ENCODE measurements around the gene MIER2.

Gene MIER2

GRCh38 chr19:281156-281853 is 63.3 kb downstream of the MIER2 start:
- no peaks in the 10 kb centered on the region for H3K36me3 ChIP-seq (ENCODE audit: control insufficient read depth in 2 of 2, insufficient read depth in 2 of 2, low read length in 2 of 2)
- H3K9ac ChIP-seq (ENCODE audit: low read length in 2 of 2) = no peak overlapping the region
- peaks cover 10 to 14% of the 10 kb centered on the region in 2 donors for H3K27me3 ChIP-seq (ENCODE audit: control insufficient read depth in 1 of 2, insufficient read depth in 2 of 2, low read length in 2 of 2)
- H3K9me3 ChIP-seq (ENCODE audit: control insufficient read depth in 2 of 2, low read length in 2 of 2) = no peaks in the 10 kb centered on the region
- H3K27ac ChIP-seq (ENCODE audit: low read length) = no peak overlapping the region
- no peaks in the 10 kb centered on the region for H3K4me1 ChIP-seq (ENCODE audit: control insufficient read depth, insufficient read depth, low read length)
- no peak overlapping the region for H3K4me3 ChIP-seq (ENCODE audit: low read length in 2 of 2)

GRCh38 chr19:280541-281009 is 64.0 kb downstream of the MIER2 start:
- Histone ChIP-seq H3K9ac (ENCODE audit: low read length in 2 of 2) (no peak overlapping the region), H3K27me3 (ENCODE audit: control insufficient read depth in 1 of 2, insufficient read depth in 2 of 2, low read length in 2 of 2) (peaks cover 10 to 14% of the 10 kb centered on the region in 2 donors)

DNA sequence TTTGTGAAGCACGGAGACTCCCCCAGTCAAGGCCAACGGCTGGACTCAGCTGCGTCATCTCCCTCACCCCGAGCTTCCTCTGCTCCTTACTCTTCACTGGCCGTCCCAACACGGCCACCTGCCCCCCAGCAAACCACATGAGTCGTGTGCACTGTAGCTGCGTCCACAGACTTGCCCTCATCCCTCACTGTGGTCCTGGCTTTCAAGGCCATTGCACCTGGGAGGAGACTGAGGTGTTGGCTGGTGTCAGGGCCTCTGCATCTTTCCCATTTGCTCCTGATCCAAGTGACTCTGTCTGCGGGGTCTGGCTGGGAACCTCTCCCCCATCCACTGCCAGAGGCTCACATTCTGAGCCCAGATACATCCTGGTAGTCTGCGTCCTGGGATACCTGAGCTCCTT is 64.9 kb downstream of the MIER2 start:
- peaks cover 13 to 14% of the 10 kb centered on the region in 2 donors for H3K27me3 ChIP-seq (ENCODE audit: control insufficient read depth in 1 of 2, insufficient read depth in 2 of 2, low read length in 2 of 2)
- no peak overlapping the region for H3K27ac ChIP-seq (ENCODE audit: low read length)
- no peaks in the 10 kb centered on the region for H3K4me1 ChIP-seq (ENCODE audit: control insufficient read depth, insufficient read depth, low read length)
- no peak overlapping the region for H3K4me3 ChIP-seq (ENCODE audit: low read length in 2 of 2)
- no peaks in the 10 kb centered on the region for H3K9me3 ChIP-seq (ENCODE audit: control insufficient read depth in 2 of 2, low read length in 2 of 2)
- H3K36me3 ChIP-seq (ENCODE audit: control insufficient read depth in 2 of 2, insufficient read depth in 2 of 2, low read length in 2 of 2) = no peaks in the 10 kb centered on the region
- no peak overlapping the region for H3K9ac ChIP-seq (ENCODE audit: low read length in 2 of 2)

More at GRCh38 chr19:280541-281009, 64.0 kb downstream of the MIER2 start:
- H3K9me3 ChIP-seq (ENCODE audit: control insufficient read depth in 2 of 2, low read length in 2 of 2) = no peaks in the 10 kb centered on the region
- H3K36me3 ChIP-seq (ENCODE audit: control insufficient read depth in 2 of 2, insufficient read depth in 2 of 2, low read length in 2 of 2) = no peaks in the 10 kb centered on the region
- H3K27ac ChIP-seq (ENCODE audit: low read length) = no peak overlapping the region
- no peaks in the 10 kb centered on the region for H3K4me1 ChIP-seq (ENCODE audit: control insufficient read depth, insufficient read depth, low read length)
- no peak overlapping the region for H3K4me3 ChIP-seq (ENCODE audit: low read length in 2 of 2)

GRCh38 chr19:279231-279630 is 65.4 kb downstream of the MIER2 start:
- Histone ChIP-seq H3K4me3 (ENCODE audit: low read length in 2 of 2) (no peak overlapping the region), H3K9me3 (ENCODE audit: control insufficient read depth in 2 of 2, low read length in 2 of 2) (no peaks in the 10 kb centered on the region), H3K36me3 (ENCODE audit: control insufficient read depth in 2 of 2, insufficient read depth in 2 of 2, low read length in 2 of 2) (no peaks in the 10 kb centered on the region), H3K9ac (ENCODE audit: low read length in 2 of 2) (no peak overlapping the region), H3K27me3 (ENCODE audit: control insufficient read depth in 1 of 2, insufficient read depth in 2 of 2, low read length in 2 of 2) (peaks cover 13 to 14% of the 10 kb centered on the region in 2 donors), H3K4me1 (ENCODE audit: control insufficient read depth, insufficient read depth, low read length) (no peaks in the 10 kb centered on the region), H3K27ac (ENCODE audit: low read length) (no peak overlapping the region)

GRCh38 chr19:277581-278165 is 66.9 kb downstream of the MIER2 start:
- H3K27ac ChIP-seq (ENCODE audit: low read length) = no peak overlapping the region
- peaks cover 13 to 14% of the 10 kb centered on the region in 2 donors for H3K27me3 ChIP-seq (ENCODE audit: control insufficient read depth in 1 of 2, insufficient read depth in 2 of 2, low read length in 2 of 2)
- H3K4me3 ChIP-seq (ENCODE audit: low read length in 2 of 2) = no peak overlapping the region
- no peak overlapping the region for H3K9ac ChIP-seq (ENCODE audit: low read length in 2 of 2)
- no peaks in the 10 kb centered on the region for H3K4me1 ChIP-seq (ENCODE audit: control insufficient read depth, insufficient read depth, low read length)
- H3K9me3 ChIP-seq (ENCODE audit: control insufficient read depth in 2 of 2, low read length in 2 of 2) = no peaks in the 10 kb centered on the region
- no peaks in the 10 kb centered on the region for H3K36me3 ChIP-seq (ENCODE audit: control insufficient read depth in 2 of 2, insufficient read depth in 2 of 2, low read length in 2 of 2)

DNA sequence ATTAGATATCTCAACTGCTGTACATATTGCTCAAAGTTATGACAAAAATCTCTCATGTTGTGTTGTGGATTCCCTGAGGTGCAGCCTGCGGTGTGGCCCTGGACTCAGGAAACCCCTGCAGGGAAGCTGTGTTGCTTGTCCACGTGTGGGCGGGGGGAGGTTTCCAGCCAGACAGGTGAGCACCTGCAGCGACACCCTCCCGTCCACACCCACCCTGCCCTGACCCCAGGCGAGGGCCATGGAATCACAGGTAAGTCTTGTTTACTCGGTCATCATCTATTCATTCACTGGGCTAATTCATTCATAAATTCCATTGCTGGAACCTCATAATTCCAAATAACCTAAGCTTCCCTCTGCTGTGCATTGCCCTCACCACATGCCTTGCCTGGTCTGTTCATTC is 67.5 kb downstream of the MIER2 start:
- H3K27me3 ChIP-seq (ENCODE audit: control insufficient read depth in 1 of 2, insufficient read depth in 2 of 2, low read length in 2 of 2) = peaks cover 13 to 14% of the 10 kb centered on the region in 2 donors
- H3K4me1 ChIP-seq (ENCODE audit: control insufficient read depth, insufficient read depth, low read length) = no peaks in the 10 kb centered on the region
- no peak overlapping the region for H3K4me3 ChIP-seq (ENCODE audit: low read length in 2 of 2)
- H3K9ac ChIP-seq (ENCODE audit: low read length in 2 of 2) = no peak overlapping the region
- no peaks in the 10 kb centered on the region for H3K36me3 ChIP-seq (ENCODE audit: control insufficient read depth in 2 of 2, insufficient read depth in 2 of 2, low read length in 2 of 2)
- no peaks in the 10 kb centered on the region for H3K9me3 ChIP-seq (ENCODE audit: control insufficient read depth in 2 of 2, low read length in 2 of 2)
- H3K27ac ChIP-seq (ENCODE audit: low read length) = no peak overlapping the region

- H3K4me3 ChIP-seq (ENCODE audit: low read length in 2 of 2) = no peak overlapping the region
- no peaks in the 10 kb centered on the region for H3K9me3 ChIP-seq (ENCODE audit: control insufficient read depth in 2 of 2, low read length in 2 of 2)
- no peaks in the 10 kb centered on the region for H3K36me3 ChIP-seq (ENCODE audit: control insufficient read depth in 2 of 2, insufficient read depth in 2 of 2, low read length in 2 of 2)
- peaks cover 15 to 17% of the 10 kb centered on the region in 2 donors for H3K27me3 ChIP-seq (ENCODE audit: control insufficient read depth in 1 of 2, insufficient read depth in 2 of 2, low read length in 2 of 2)
- no peak overlapping the region for H3K27ac ChIP-seq (ENCODE audit: low read length)
- no peaks in the 10 kb centered on the region for H3K4me1 ChIP-seq (ENCODE audit: control insufficient read depth, insufficient read depth, low read length)
- no peak overlapping the region for H3K9ac ChIP-seq (ENCODE audit: low read length in 2 of 2)
Observed at GRCh38 chr19:275958-276646, 68.5 kb downstream of the MIER2 start.

- Histone ChIP-seq H3K9me3 (ENCODE audit: control insufficient read depth in 2 of 2, low read length in 2 of 2) (no peaks in the 10 kb centered on the region), H3K4me1 (ENCODE audit: control insufficient read depth, insufficient read depth, low read length) (no peaks in the 10 kb centered on the region), H3K27ac (ENCODE audit: low read length) (no peak overlapping the region), H3K36me3 (ENCODE audit: control insufficient read depth in 2 of 2, insufficient read depth in 2 of 2, low read length in 2 of 2) (no peaks in the 10 kb centered on the region), H3K9ac (ENCODE audit: low read length in 2 of 2) (no peak overlapping the region), H3K4me3 (ENCODE audit: low read length in 2 of 2) (no peak overlapping the region), H3K27me3 (ENCODE audit: control insufficient read depth in 1 of 2, insufficient read depth in 2 of 2, low read length in 2 of 2) (peaks cover 13 to 16% of the 10 kb centered on the region in 2 donors)
Observed at GRCh38 chr19:275000-275399, 69.6 kb downstream of the MIER2 start.

- Histone ChIP-seq H3K9me3 (ENCODE audit: control insufficient read depth in 2 of 2, low read length in 2 of 2) (no peaks in the 10 kb centered on the region), H3K27me3 (ENCODE audit: control insufficient read depth in 1 of 2, insufficient read depth in 2 of 2, low read length in 2 of 2) (peaks cover 13 to 18% of the 10 kb centered on the region in 2 donors), H3K4me1 (ENCODE audit: control insufficient read depth, insufficient read depth, low read length) (no peaks in the 10 kb centered on the region), H3K9ac (ENCODE audit: low read length in 2 of 2) (no peak overlapping the region), H3K27ac (ENCODE audit: low read length) (no peak overlapping the region), H3K36me3 (ENCODE audit: control insufficient read depth in 2 of 2, insufficient read depth in 2 of 2, low read length in 2 of 2) (no peaks in the 10 kb centered on the region), H3K4me3 (ENCODE audit: low read length in 2 of 2) (no peak overlapping the region)
Observed at GRCh38 chr19:273393-273792, 71.2 kb downstream of the MIER2 start.

DNA sequence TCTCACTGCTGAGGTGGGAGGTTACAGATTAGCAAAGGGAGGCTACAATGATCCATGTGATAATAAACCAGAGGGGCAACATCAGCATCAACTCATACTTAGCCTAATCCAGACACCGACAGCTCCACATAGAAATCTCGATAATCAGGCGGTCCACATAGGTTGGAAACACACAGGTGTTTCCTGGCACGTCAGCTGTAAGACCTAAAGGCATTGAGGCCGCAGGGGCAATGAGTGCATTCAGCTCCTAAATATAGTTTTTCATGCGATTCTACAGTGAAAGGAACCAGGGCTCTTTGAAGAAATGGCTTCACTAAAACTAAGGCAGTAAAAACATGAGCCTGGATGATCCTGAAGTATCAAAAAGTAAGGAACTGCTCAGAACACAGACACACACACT is 72.7 kb downstream of the MIER2 start:
- Histone ChIP-seq H3K27me3 (ENCODE audit: control insufficient read depth in 1 of 2, insufficient read depth in 2 of 2, low read length in 2 of 2) (peaks cover 4 to 18% of the 10 kb centered on the region in 2 donors), H3K36me3 (ENCODE audit: control insufficient read depth in 2 of 2, insufficient read depth in 2 of 2, low read length in 2 of 2) (no peaks in the 10 kb centered on the region), H3K27ac (ENCODE audit: low read length) (no peak overlapping the region), H3K9me3 (ENCODE audit: control insufficient read depth in 2 of 2, low read length in 2 of 2) (no peaks in the 10 kb centered on the region), H3K9ac (ENCODE audit: low read length in 2 of 2) (no peak overlapping the region), H3K4me3 (ENCODE audit: low read length in 2 of 2) (no peak overlapping the region), H3K4me1 (ENCODE audit: control insufficient read depth, insufficient read depth, low read length) (peaks cover 3% of the 10 kb centered on the region)

Measured in stomach smooth muscle (tissue), 2 donors.